Measurements from ENCODE around the gene GSE1. TPM values are rescaled to one million over a fixed set of nuclear protein-coding genes. Genes with fewer than 3 reads are reported as not detected.

The GSE1 gene
- total RNA-seq: 10 to 100 TPM; 23.4 to 48.4 (median 38.5) TPM
- 10 to 100 TPM; 18.1 to 35.3 TPM for polyA plus RNA-seq
- long read RNA-seq, donor 1, partial matches to known transcripts: 36 of 73 reads
- long read RNA-seq, donor 1, other reads (novel, unspliced or antisense): 37 of 73 reads
- long read RNA-seq, donor 2, full-length matches to known transcripts: 1 of 95 reads
- long read RNA-seq, donor 2, partial matches to known transcripts: 65 of 95 reads
- long read RNA-seq, donor 2, other reads (novel, unspliced or antisense): 29 of 95 reads
- long read RNA-seq, donor 3, full-length matches to known transcripts: 1 of 103 reads
- long read RNA-seq, donor 3, partial matches to known transcripts: 62 of 103 reads
- long read RNA-seq, donor 3, other reads (novel, unspliced or antisense): 40 of 103 reads

GRCh38 chr16:85612801-85613603 lies at the start of gene GSE1:
Gene GSE1, plus strand, starts transcription at chr16:85613322. Its CDS starts 70 bp downstream, at chr16:85613392.
- Histone ChIP-seq H3K27me3 (no peaks in the 10 kb centered on the region), H3K9me3 (no peaks in the 10 kb centered on the region), H3K36me3 (no peaks in the 10 kb centered on the region), H3K27ac (peak within 1 kb of the TSS; percentile 86 to 98 (median 94)), H3K4me1 (peaks cover 9 to 82% (median 62%) of the 10 kb centered on the region in 12 donors), H3K4me3 (peak within 1 kb of the TSS; percentile 36 to 82 (median 71))
- intact Hi-C loops (cut with DNase I): loop anchor here in 7 of 10 donors (2.0 to 10.0 kb wide), 13 partner anchors 41 to 498 kb away; partner anchors contain the start of gene CIBAR2 (in 1 of the 7)
- TF ChIP-seq CTCF (IDR thresholded peaks at IDR 0.05) (no peak), POLR2A (IDR thresholded peaks at IDR 0.05) (peak in 1 of 2 donors; percentile 63)
- DNase-seq (peak; percentile 93 to 96 (median 94)), ATAC-seq (peak; percentile 45 to 65 (median 63))
- WGBS, 4 donors: 0 to 2% (median 1%) methylated on average over 38 to 81 of the region's 81 CpGs

GRCh38 chr16:85563515-85564276 lies 49.4 kb upstream of the GSE1 start:
- ATAC-seq: peak; percentile 40 to 81 (median 70)

More at GRCh38 chr16:85563515-85564276, 49.4 kb upstream of the GSE1 start:
- TF ChIP-seq POLR2A (IDR thresholded peaks at IDR 0.05) (no peak), CTCF (IDR thresholded peaks at IDR 0.05) (peak in 6 of 12 donors; percentile 8 to 47 (median 24))
- no peaks in the 10 kb centered on the region for H3K36me3 ChIP-seq
- peak overlapping the region in 8 of 12 donors; percentile 33 to 66 (median 41) for H3K27ac ChIP-seq
- peak; percentile 75 to 90 (median 82) for DNase-seq
- 48 to 68% (median 57%) methylated on average over 10 to 19 of the region's 19 CpGs for WGBS, 4 donors
- intact Hi-C loops (cut with DNase I): loop anchor here in 2 of 10 donors (5.0 kb wide), 2 partner anchors 44 to 141 kb away; no protein-coding TSS in a partner anchor
- no peak overlapping the region for H3K4me3 ChIP-seq
- H3K4me1 ChIP-seq: peaks cover 0 to 71% (median 33%) of the 10 kb centered on the region in 12 donors
- H3K9me3 ChIP-seq: no peaks in the 10 kb centered on the region
- no peaks in the 10 kb centered on the region for H3K27me3 ChIP-seq
